HAP-1 (cell line): ENCODE results near the gene RANBP17.
"Not testable (repeated sequence)": the region's sequence is repeated elsewhere in the genome, so short reads cannot be mapped to it uniquely, and the experiment has no call there.

Experiments used
- DNase-seq, 2 experiments: peaks; one replicate each; pipeline ENCODE4 v3.0.0-alpha.2; 2016 to 2020; ENCODE audit warnings: low spot score in 2 of 2
- H3K27me3 ChIP-seq: fragments of 250-450 bp; sonication (Bioruptor Pico); 2 replicates; pipeline ENCODE4 v1.5.1; 2020; ENCODE audit warnings: low read depth, mild to moderate bottlenecking, moderate library complexity
- H3K36me3 ChIP-seq: fragments of 250-450 bp; sonication (Bioruptor Pico); replicated peaks from 2 replicates; pipeline ENCODE4 v1.5.1; 2020; ENCODE audit warnings: mild to moderate bottlenecking
- H3K4me1 ChIP-seq: fragments of 250-450 bp; sonication (Bioruptor Pico); 2 replicates; pipeline ENCODE4 v1.5.1; 2020; ENCODE audit warnings: mild to moderate bottlenecking
- H3K4me3 ChIP-seq: fragments of 250-450 bp; sonication (Bioruptor Pico); 2 replicates; pipeline ENCODE4 v1.5.1; 2020; ENCODE audit warnings: mild to moderate bottlenecking, moderate library complexity
- H3K9me3 ChIP-seq: fragments of 250-450 bp; sonication (Bioruptor Pico); 2 replicates; pipeline ENCODE4 v1.5.1; 2020; ENCODE audit warnings: mild to moderate bottlenecking, moderate library complexity
- in situ Hi-C: fragments of 300-500 bp; cut with MboI; formaldehyde crosslinking; loops from 3 replicates; pipeline ENCODE4 v1.14.3; 2020; ENCODE audit warnings: low sequenced_read_pairs, inconsistent platforms, mixed read lengths

Gene RANBP17

DNA sequence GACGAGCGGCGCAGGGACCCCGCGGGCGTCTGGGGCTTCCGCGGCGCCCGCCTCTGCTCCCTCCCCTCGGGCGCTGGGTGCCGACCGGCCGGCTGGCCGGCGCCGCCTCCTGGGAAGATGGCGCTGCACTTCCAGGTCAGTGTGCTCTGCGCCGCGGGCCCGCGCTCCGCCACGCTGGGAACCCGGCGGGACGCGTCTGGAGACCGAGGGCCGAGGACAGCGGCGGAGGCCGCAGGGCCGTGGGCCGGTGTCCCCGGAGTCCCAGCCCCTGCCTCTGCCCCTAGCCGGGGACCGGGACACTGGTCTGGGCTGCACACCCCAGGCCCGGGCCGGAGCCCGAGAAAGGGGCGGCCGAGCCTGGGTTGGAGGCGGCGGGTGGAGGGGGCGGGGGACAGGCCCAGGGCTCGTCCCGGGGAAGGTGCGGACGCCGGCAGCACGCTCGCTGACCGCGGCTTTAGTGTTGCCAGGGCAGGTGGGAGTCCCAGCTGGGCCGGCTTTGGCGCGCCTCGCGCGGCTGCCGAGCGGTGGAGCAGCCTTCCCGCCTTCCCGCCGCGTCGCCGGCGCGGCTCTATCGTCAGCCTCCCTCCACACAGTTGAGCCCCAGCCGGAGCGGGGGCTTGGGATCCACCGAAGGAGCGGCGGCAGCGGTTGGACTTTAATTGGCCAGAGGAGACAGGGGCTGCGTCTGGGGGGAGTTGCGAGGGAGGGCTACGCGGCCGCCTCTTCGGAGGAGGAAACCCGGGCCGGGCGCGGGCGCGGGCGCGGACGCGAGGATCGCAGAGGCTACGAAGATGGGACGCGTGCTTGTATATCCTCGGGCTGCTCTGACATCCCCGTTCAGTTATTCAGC lies at the start of gene RANBP17:
Gene RANBP17, plus strand, starts transcription at position 102 of the 850 bp plus-strand sequence.
- no peaks in the 10 kb centered on the region for H3K27me3 ChIP-seq
- H3K4me1 ChIP-seq: no peaks in the 10 kb centered on the region
- no peak within 1 kb of the TSS for H3K4me3 ChIP-seq
- no peaks in the 10 kb centered on the region for H3K36me3 ChIP-seq
- in situ Hi-C loops: no loop called here
- H3K9me3 ChIP-seq: no peaks in the 10 kb centered on the region
- no peak for DNase-seq

DNA sequence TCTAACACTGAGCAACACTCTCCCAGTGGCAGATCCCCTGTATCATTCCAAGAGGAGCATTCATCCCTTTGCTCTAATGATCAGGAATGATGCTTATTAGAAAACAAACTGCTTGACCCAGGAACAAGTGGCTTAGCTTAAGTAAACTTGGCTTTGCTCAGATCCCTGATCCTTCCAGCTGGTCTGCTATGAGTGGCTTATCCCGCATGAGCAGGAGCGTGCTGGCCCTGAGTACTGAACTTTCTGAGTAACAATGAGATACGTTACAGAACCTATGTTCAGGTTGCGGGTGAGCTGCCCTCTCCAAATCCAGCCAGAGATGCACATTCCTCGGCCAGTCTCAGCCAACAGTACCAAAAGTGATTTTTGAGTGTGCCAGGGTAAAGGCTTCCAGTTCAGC lies 48.6 kb upstream of the RANBP17 start:
- in situ Hi-C loops: no loop called here
- DNase-seq: no peak
- Histone ChIP-seq H3K4me3 (no peak overlapping the region), H3K4me1 (no peaks in the 10 kb centered on the region), H3K27me3 (no peaks in the 10 kb centered on the region), H3K9me3 (no peaks in the 10 kb centered on the region), H3K36me3 (no peaks in the 10 kb centered on the region)

GRCh38 chr5:170817195-170817594 lies 44.6 kb upstream of the RANBP17 start:
- H3K4me3 ChIP-seq: no peak overlapping the region

GRCh38 chr5:170818232-170818631 lies 43.6 kb upstream of the RANBP17 start:
- Histone ChIP-seq H3K4me3 (no peak overlapping the region), H3K9me3 (no peaks in the 10 kb centered on the region), H3K4me1 (no peaks in the 10 kb centered on the region), H3K36me3 (no peaks in the 10 kb centered on the region), H3K27me3 (no peaks in the 10 kb centered on the region)
- no peak for DNase-seq
- in situ Hi-C loops: no loop called here

More at GRCh38 chr5:170817195-170817594, 44.6 kb upstream of the RANBP17 start:
- in situ Hi-C loops: no loop called here
- H3K9me3 ChIP-seq: no peaks in the 10 kb centered on the region
- no peak for DNase-seq
- no peaks in the 10 kb centered on the region for H3K4me1 ChIP-seq
- H3K27me3 ChIP-seq: no peaks in the 10 kb centered on the region
- H3K36me3 ChIP-seq: no peaks in the 10 kb centered on the region

GRCh38 chr5:170819824-170820223 lies 42.0 kb upstream of the RANBP17 start:
- Histone ChIP-seq H3K36me3 (no peaks in the 10 kb centered on the region), H3K27me3 (no peaks in the 10 kb centered on the region), H3K4me3 (no peak overlapping the region), H3K4me1 (no peaks in the 10 kb centered on the region), H3K9me3 (no peaks in the 10 kb centered on the region)
- in situ Hi-C loops: no loop called here
- no peak for DNase-seq

DNA sequence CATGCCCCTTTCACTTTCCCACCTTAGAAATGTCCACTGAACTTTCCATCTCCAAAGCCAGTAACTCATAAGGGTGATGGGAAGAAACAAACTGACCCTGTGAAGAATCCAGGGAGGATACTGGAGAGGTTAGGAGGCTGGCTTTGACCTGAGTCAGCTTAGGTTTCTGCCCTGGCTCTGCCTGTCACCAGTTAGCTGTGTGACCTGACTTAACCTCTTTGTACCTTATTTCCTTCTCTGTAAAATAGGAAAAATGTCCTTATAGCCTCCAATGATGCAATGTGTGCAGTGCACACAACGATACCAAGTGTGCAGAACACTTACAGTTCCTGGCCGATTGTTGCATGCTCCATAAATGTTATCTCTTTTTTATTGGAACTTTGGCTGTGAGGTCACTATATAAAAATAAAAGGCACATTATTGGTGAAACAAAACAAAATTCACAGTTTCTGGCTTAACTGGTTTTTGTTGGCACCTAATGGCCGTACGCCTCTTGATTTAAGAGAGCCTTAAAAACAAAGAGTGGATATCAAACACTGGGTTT lies 40.5 kb upstream of the RANBP17 start:
- no peak for DNase-seq
- no peak overlapping the region for H3K4me3 ChIP-seq
- H3K27me3 ChIP-seq: no peaks in the 10 kb centered on the region
- no peaks in the 10 kb centered on the region for H3K9me3 ChIP-seq
- in situ Hi-C loops: no loop called here
- H3K36me3 ChIP-seq: no peaks in the 10 kb centered on the region
- H3K4me1 ChIP-seq: no peaks in the 10 kb centered on the region

DNA sequence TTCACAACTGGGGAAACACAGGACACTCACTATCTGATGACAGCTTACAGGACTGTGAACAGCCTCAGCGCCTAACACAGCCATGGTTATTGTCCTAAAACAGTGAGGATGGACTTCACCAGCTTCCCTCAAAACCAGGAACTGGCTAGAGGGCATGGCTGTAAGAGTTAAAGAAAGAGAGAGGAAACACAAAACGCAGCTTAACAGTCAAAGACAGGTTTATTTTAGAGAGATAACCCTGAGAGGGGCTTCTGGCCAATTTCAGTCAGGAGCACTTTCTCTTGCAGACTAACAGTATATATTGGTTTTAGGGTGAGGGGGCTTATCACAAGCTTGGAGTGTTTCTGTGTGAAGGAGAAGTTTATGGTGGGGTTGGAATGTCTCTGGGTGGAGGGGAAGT lies 35.7 kb upstream of the RANBP17 start:
- no peaks in the 10 kb centered on the region for H3K36me3 ChIP-seq
- no peaks in the 10 kb centered on the region for H3K4me1 ChIP-seq
- H3K4me3 ChIP-seq: no peak overlapping the region
- no peak for DNase-seq
- no peaks in the 10 kb centered on the region for H3K9me3 ChIP-seq
- no peaks in the 10 kb centered on the region for H3K27me3 ChIP-seq
- in situ Hi-C loops: no loop called here

- DNase-seq: no peak
- in situ Hi-C loops: no loop called here
- no peaks in the 10 kb centered on the region for H3K9me3 ChIP-seq
- no peaks in the 10 kb centered on the region for H3K36me3 ChIP-seq
- no peak overlapping the region for H3K4me3 ChIP-seq
- no peaks in the 10 kb centered on the region for H3K27me3 ChIP-seq
- no peaks in the 10 kb centered on the region for H3K4me1 ChIP-seq
Measured at GRCh38 chr5:170832241-170832640, 29.6 kb upstream of the RANBP17 start.

DNA sequence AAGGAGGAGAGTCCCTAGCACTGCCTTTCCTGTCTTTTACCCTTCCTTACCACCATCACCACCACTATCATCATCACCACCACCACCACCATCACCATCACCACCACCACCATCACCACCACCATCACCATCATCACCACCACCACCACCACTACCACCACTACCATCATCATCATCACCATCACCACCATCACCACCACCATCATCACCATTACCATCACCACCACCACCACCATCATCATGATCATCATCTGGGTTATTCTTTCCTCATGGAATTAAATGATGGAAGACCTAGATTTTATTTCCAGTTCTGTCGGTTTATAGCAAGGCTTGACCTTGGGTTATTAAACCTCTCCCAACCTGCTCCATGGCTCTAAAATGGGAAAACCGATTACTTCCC lies 27.8 kb upstream of the RANBP17 start:
- H3K4me1 ChIP-seq, H3K36me3 ChIP-seq, H3K27me3 ChIP-seq, DNase-seq, H3K9me3 ChIP-seq, in situ Hi-C loops, H3K4me3 ChIP-seq: not testable (repeated sequence)

DNA sequence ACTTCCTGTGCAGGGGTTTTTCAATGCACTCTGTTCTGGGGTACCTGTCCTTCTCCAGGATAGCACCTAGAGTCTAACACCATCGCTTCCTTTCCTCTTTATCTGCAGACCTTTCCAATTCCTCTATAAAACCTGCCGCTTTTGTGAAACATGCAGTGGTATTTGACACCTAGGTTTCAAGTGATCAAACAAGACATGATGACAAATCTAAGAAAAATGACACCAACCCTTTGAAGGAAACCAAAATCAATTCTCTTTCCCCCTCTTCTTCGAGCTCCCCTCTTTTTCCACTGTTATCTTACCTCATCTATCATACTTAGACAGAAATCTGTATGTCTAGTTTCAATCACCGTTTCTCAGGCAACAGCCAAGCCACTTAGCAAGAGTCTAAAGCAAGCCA lies 25.6 kb upstream of the RANBP17 start:
- no peaks in the 10 kb centered on the region for H3K36me3 ChIP-seq
- in situ Hi-C loops: no loop called here
- H3K27me3 ChIP-seq: no peaks in the 10 kb centered on the region
- H3K4me3 ChIP-seq: no peak overlapping the region
- DNase-seq: no peak
- H3K4me1 ChIP-seq: no peaks in the 10 kb centered on the region
- H3K9me3 ChIP-seq: no peaks in the 10 kb centered on the region

DNA sequence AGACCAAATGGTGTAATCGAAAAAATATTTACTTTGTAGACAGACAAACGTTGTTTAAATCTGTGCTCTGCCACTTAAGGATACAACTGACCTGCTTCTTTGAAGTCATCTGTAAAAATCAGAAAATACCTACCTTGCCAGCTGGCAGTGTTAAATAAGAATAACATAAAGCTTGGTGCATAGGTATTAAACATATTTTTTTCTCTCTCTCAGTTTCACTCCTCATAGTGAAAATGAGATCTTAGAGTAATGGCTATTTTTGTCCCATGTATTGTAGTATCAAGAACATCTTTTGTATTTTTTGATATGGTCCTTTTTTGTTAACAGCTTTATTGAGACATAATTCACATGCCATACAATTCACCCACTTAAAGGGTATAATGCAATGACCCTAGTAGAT lies 17.9 kb upstream of the RANBP17 start:
- Histone ChIP-seq H3K4me3 (no peak overlapping the region), H3K9me3 (no peaks in the 10 kb centered on the region), H3K4me1 (no peaks in the 10 kb centered on the region), H3K27me3 (no peaks in the 10 kb centered on the region), H3K36me3 (no peaks in the 10 kb centered on the region)
- DNase-seq: no peak
- in situ Hi-C loops: no loop called here

DNA sequence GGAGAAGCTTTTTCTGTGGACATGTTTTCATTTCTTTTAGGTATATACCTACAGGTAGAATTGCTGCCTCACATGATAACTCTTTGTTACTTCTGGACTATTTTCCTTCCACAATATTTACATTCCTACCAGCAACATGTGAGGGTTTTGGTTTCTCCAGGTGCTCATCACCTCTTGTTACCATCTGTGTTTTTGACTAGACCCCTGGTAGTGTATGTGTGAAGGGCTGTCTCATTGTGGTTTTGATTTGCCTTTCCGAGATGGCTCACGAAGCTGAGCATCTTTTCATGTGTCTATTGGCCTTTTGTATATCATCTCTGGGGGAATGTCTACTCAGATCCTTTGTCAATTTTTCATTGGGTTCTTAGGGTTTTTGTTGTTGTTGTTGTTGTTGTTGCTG lies 17.2 kb upstream of the RANBP17 start:
- no peaks in the 10 kb centered on the region for H3K9me3 ChIP-seq
- H3K4me1 ChIP-seq: no peaks in the 10 kb centered on the region
- DNase-seq: no peak
- no peak overlapping the region for H3K4me3 ChIP-seq
- H3K27me3 ChIP-seq: no peaks in the 10 kb centered on the region
- no peaks in the 10 kb centered on the region for H3K36me3 ChIP-seq
- in situ Hi-C loops: no loop called here

GRCh38 chr5:170846416-170846815 lies 15.4 kb upstream of the RANBP17 start:
- H3K4me1 ChIP-seq: no peaks in the 10 kb centered on the region
- no peak overlapping the region for H3K4me3 ChIP-seq
- in situ Hi-C loops: no loop called here
- DNase-seq: no peak
- no peaks in the 10 kb centered on the region for H3K27me3 ChIP-seq
- no peaks in the 10 kb centered on the region for H3K36me3 ChIP-seq
- no peaks in the 10 kb centered on the region for H3K9me3 ChIP-seq

GRCh38 chr5:170846846-170847245 lies 15.0 kb upstream of the RANBP17 start:
- no peaks in the 10 kb centered on the region for H3K27me3 ChIP-seq
- no peaks in the 10 kb centered on the region for H3K36me3 ChIP-seq
- no peak for DNase-seq
- H3K4me1 ChIP-seq: no peaks in the 10 kb centered on the region
- in situ Hi-C loops: no loop called here
- no peak overlapping the region for H3K4me3 ChIP-seq
- H3K9me3 ChIP-seq: no peaks in the 10 kb centered on the region
